Left ventricle myocardium inferior (tissue), 1 donor: ENCODE data around the gene ZNF335. TPM values are rescaled to one million over a fixed set of nuclear protein-coding genes. Genes with fewer than 3 reads are reported as not detected.

Experiments used
- DNase-seq: peaks from one replicate; pipeline ENCODE4 v3.0.0-alpha.2; 2020
- H3K27ac ChIP-seq: fragments of 200-600 bp; replicated peaks from 2 replicates; pipeline ENCODE4 v1.8.0; 2021
- H3K27me3 ChIP-seq: fragments of 200-600 bp; 2 replicates; pipeline ENCODE4 v1.8.0; 2021; ENCODE audit warnings: low read depth
- H3K36me3 ChIP-seq: fragments of 200-600 bp; 2 replicates; pipeline ENCODE4 v1.8.0; 2021
- H3K4me1 ChIP-seq: fragments of 200-600 bp; 2 replicates; pipeline ENCODE4 v1.8.0; 2021
- H3K4me3 ChIP-seq: fragments of 200-600 bp; 2 replicates; pipeline ENCODE4 v1.8.0; 2021; ENCODE audit warnings: mild to moderate bottlenecking, moderate library complexity
- H3K9me3 ChIP-seq: fragments of 200-600 bp; replicated peaks from 2 replicates; pipeline ENCODE4 v1.8.0; 2021
- CTCF ChIP-seq: fragments of 200-600 bp; IDR thresholded peaks from 2 replicates; pipeline ENCODE4 v1.8.0; 2021; ENCODE audit warnings: antibody characterized with exemption, mild to moderate bottlenecking, borderline replicate concordance
- intact Hi-C: fragments of 100-400 bp; cut with micrococcal nuclease; formaldehyde crosslinking; loops from one replicate; pipeline ENCODE4 v1.11.0; 2022
- total RNA-seq: library from RNA; stranded (reverse); fragmentation: NEBNext Ultra II Directional; extraction: Animal tissue kit (Norgen Biotek cat#: 25700); gene quantifications from one replicate; pipeline ENCODE4 v1.2.1, GENCODE V29; 2021
- donor health status: DM: no; HTN: yes; CAD: no; lungs with severe emphysema.

ZNF335 gene
- total RNA-seq, 1 donor from 2014 or later = 8.1 TPM

DNA sequence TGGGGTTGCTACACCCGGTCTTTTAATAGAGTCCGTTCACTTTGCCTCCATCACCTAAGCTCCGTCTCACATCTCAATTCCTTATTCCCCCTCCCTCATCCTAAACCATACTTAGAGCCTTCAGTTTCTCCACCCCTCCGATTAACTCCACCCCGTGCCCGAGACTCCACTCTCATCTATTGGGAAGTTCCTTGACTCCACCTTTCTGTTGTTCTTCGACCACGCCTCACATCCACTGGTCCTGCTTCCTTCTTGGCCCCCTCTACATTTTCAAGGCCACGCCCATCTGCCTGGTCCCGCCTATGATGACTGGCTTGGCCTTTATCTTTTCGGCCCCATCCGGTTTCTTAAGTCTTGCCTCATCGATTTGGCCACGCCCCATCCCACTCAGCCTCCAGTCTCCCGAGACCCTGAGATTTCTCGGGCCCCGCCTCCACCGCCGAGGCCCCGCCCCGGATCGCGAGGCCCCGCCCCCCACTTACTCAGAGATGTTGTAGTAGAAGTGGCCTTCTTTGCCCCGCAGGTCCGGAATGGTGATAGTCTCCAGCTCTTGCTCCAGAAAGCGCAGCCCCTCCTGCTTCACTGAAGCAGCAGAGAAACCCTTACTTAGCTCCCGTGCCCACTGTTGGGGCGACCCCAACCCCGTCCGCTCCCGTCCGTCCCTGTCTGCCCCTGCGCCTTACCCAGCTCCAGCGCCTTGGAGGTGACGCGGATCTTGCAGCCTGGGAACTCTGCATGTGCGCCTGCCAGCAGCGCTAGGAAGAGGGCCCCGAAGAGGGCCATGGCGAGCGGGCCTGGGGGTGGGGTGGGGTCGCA is 61.1 kb downstream of the ZNF335 start:
- H3K27ac ChIP-seq = peak overlapping the region; percentile 88
- H3K36me3 ChIP-seq = peaks cover 8% of the 10 kb centered on the region
- H3K4me1 ChIP-seq = peaks cover 31% of the 10 kb centered on the region
- H3K27me3 ChIP-seq = peaks cover 17% of the 10 kb centered on the region
- H3K9me3 ChIP-seq = no peaks in the 10 kb centered on the region
- TF ChIP-seq CTCF = no peak
- peak; percentile 97 for DNase-seq
- H3K4me3 ChIP-seq = peak overlapping the region; percentile 74
- intact Hi-C loops = no loop called here

GRCh38 chr20:45909817-45910669 is 62.0 kb downstream of the ZNF335 start:
- peaks cover 31% of the 10 kb centered on the region for H3K4me1 ChIP-seq
- no peaks in the 10 kb centered on the region for H3K9me3 ChIP-seq
- no peak for DNase-seq
- peak overlapping the region; percentile 88 for H3K27ac ChIP-seq
- no peak for TF ChIP-seq CTCF
- peaks cover 17% of the 10 kb centered on the region for H3K27me3 ChIP-seq
- H3K36me3 ChIP-seq = peaks cover 10% of the 10 kb centered on the region
- intact Hi-C loops = no loop called here
- peak overlapping the region; percentile 74 for H3K4me3 ChIP-seq

DNA sequence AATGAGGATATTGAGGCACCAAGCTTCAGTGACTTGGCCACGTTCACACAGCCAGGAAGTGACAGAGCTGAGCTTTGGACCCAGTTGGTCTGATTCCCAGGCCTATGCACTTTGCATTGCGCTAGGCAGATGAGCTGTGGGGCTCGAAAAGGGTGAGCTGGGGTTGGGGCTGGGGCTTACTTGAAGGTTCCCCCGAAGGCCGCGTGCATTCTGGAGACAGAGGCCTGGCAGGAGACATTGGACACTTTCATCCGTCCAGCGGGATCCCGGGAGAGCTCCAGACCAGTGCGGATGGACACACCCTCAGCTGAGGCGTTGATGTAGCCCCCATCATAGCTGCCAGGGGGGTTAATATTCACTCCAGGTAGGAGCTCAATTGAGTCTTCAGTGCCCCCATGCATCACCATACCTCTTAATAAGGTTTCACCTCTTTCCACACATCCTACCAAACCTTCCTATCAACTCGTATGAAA is 62.6 kb downstream of the ZNF335 start:
- TF ChIP-seq CTCF = no peak
- Histone ChIP-seq H3K27ac (peak overlapping the region; percentile 88), H3K27me3 (peaks cover 17% of the 10 kb centered on the region), H3K4me3 (peak overlapping the region; percentile 74), H3K4me1 (peaks cover 31% of the 10 kb centered on the region), H3K9me3 (no peaks in the 10 kb centered on the region), H3K36me3 (peaks cover 16% of the 10 kb centered on the region)
- intact Hi-C loops = no loop called here
- no peak for DNase-seq

- Histone ChIP-seq H3K27ac (no peak overlapping the region), H3K36me3 (peaks cover 18% of the 10 kb centered on the region), H3K4me1 (peaks cover 30% of the 10 kb centered on the region), H3K9me3 (no peaks in the 10 kb centered on the region), H3K27me3 (peaks cover 17% of the 10 kb centered on the region), H3K4me3 (no peak overlapping the region)
- intact Hi-C loops = no loop called here
- TF ChIP-seq CTCF = no peak
- DNase-seq = no peak
Observed at GRCh38 chr20:45908084-45908483, 63.9 kb downstream of the ZNF335 start.

- Histone ChIP-seq H3K4me3 (no peak overlapping the region), H3K4me1 (peaks cover 23% of the 10 kb centered on the region), H3K36me3 (peaks cover 23% of the 10 kb centered on the region), H3K27ac (no peak overlapping the region), H3K27me3 (peaks cover 11% of the 10 kb centered on the region), H3K9me3 (no peaks in the 10 kb centered on the region)
- no peak for TF ChIP-seq CTCF
- intact Hi-C loops = no loop called here
- DNase-seq = no peak
Observed at GRCh38 chr20:45907219-45907948, 64.6 kb downstream of the ZNF335 start.
